HG03354 (cell line): ENCODE measurements around the gene UXS1.

ENCODE experiments used
- ATAC-seq: cut with Tn5 transposase; IDR thresholded peaks from one replicate; pipeline ENCODE4 v1.9.1; 2021; ENCODE audit warnings: mild to moderate bottlenecking; ENCODE audit not compliant: unreplicated experiment, poor library complexity, severe bottlenecking

The UXS1 gene

GRCh38 chr2:106096299-106097037 lies 97.6 kb downstream of the UXS1 start:
- no peak for ATAC-seq

- ATAC-seq = no peak
Observed at GRCh38 chr2:106095478-106096298, 98.4 kb downstream of the UXS1 start.

- no peak for ATAC-seq
Observed at GRCh38 chr2:106094131-106094841, 99.8 kb downstream of the UXS1 start.

GRCh38 chr2:106090916-106091618 lies 103.0 kb downstream of the UXS1 start:
- no peak for ATAC-seq

GRCh38 chr2:106089611-106090010 lies 104.5 kb downstream of the UXS1 start:
- ATAC-seq = no peak

- ATAC-seq = no peak
Observed at GRCh38 chr2:106085181-106085940, 108.7 kb downstream of the UXS1 start.

- no peak for ATAC-seq
Observed at GRCh38 chr2:106080959-106081358, 113.1 kb downstream of the UXS1 start.

GRCh38 chr2:106078096-106078495 lies 116.0 kb downstream of the UXS1 start:
- ATAC-seq = no peak

- ATAC-seq = no peak
Observed at GRCh38 chr2:106076941-106077340, 117.2 kb downstream of the UXS1 start.

GRCh38 chr2:106075048-106075447 lies 119.1 kb downstream of the UXS1 start:
- no peak for ATAC-seq

GRCh38 chr2:106073678-106074406 lies 120.3 kb downstream of the UXS1 start:
- ATAC-seq = no peak

- ATAC-seq = no peak
Observed at GRCh38 chr2:106070181-106070580, 123.9 kb downstream of the UXS1 start.

- ATAC-seq = no peak
Observed at GRCh38 chr2:106068451-106068850, 125.7 kb downstream of the UXS1 start.

GRCh38 chr2:106065983-106066820 lies 127.9 kb downstream of the UXS1 start:
- ATAC-seq = no peak

GRCh38 chr2:106065268-106065982 lies 128.7 kb downstream of the UXS1 start:
- no peak for ATAC-seq

GRCh38 chr2:106063181-106063580 lies 130.9 kb downstream of the UXS1 start:
- ATAC-seq = no peak

- ATAC-seq = no peak
Observed at GRCh38 chr2:106062627-106063026, 131.5 kb downstream of the UXS1 start.
